B cell (primary cell): ENCODE measurements around the gene ALOX12.

ENCODE experiments used
- CTCF ChIP-seq: fragments of 200-600 bp; IDR thresholded peaks from one replicate; pipeline ENCODE4 v1.8.0; 2022; ENCODE audit warnings: antibody characterized with exemption, mild to moderate bottlenecking
- EZH2 ChIP-seq: IDR thresholded peaks from 2 replicates; pipeline ENCODE4 v1.6.1; 2012; ENCODE audit warnings: borderline replicate concordance, low read depth, mild to moderate bottlenecking, moderate library complexity, low read length; ENCODE audit not compliant: insufficient read depth, poor library complexity, severe bottlenecking

GRCh38 chr17:7024402-7024785 is 28.5 kb downstream of the ALOX12 start:
- TF ChIP-seq EZH2 (no peak), CTCF (no peak)
